HG03439 (cell line): ENCODE measurements around the gene AKAP1.

Experiments used
- ATAC-seq: cut with Tn5 transposase; IDR thresholded peaks from one replicate; pipeline ENCODE4 v1.9.1; 2021; ENCODE audit warnings: mild to moderate bottlenecking, moderate library complexity; ENCODE audit not compliant: unreplicated experiment

The AKAP1 gene

DNA sequence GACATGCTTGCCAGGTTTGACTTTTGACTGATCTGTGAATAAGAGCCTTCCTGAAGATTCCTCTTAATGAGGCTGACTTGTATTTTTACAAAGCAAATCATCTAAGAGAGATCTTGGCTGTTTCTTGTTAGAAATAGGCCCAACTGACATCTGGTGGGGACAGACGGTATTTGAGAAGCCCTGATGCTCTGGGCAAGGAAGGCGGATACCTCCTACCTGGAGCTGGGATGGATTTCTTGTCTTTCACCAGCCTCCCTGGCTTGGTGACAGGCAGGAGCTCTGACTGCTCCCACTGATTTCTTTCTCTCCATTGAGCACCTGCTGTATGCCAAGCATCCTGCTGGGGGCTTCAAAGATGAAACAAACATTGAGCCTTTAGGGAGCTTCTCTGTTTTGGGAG lies 40.4 kb downstream of the AKAP1 start:
- ATAC-seq: no peak

- no peak for ATAC-seq
Measured at GRCh38 chr17:57125866-57126265, 40.8 kb downstream of the AKAP1 start.

GRCh38 chr17:57130708-57131461 lies 45.8 kb downstream of the AKAP1 start:
- ATAC-seq: no peak

DNA sequence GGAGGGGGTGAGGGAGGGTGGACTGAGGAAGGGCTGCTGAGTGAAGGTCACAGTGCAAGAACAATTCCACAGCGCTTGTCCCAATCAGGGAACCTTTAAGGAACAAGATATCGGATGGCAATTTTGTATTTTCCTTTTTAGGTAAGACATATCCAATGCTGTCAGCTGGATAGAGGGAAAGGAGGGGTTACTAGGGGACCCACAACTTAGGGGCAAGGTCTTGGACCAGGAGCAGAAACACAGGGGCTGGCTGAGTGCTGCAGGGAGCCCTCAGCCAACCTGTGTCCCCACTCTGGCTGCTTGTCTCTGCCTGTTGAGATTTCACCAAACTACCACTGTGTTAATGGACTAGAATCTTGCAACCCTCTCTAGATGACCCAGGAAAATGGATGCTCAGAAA lies 47.6 kb downstream of the AKAP1 start:
- ATAC-seq: no peak

DNA sequence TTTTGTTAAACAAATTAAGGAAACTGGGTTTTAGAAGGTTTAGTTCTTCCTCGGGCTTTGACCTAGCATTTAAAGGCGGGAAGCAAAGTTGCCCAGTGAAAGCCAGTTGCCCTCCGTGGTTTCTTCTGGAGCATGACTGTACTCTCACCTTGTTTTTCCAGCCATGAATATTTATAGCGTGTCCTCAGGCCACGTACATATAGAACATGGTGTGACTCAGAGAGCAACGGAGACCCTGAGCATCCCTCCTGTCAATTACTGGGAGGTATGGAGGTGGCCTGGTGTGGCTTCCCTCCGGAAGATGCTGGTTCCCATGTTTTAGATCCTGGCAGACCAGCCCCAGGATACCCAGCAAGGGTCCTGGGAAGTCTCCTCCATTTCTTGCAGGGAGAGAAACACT lies 48.4 kb downstream of the AKAP1 start:
- no peak for ATAC-seq

GRCh38 chr17:57135026-57135788 lies 50.2 kb downstream of the AKAP1 start:
- ATAC-seq: no peak

GRCh38 chr17:57135789-57136291 lies 50.8 kb downstream of the AKAP1 start:
- ATAC-seq: no peak

DNA sequence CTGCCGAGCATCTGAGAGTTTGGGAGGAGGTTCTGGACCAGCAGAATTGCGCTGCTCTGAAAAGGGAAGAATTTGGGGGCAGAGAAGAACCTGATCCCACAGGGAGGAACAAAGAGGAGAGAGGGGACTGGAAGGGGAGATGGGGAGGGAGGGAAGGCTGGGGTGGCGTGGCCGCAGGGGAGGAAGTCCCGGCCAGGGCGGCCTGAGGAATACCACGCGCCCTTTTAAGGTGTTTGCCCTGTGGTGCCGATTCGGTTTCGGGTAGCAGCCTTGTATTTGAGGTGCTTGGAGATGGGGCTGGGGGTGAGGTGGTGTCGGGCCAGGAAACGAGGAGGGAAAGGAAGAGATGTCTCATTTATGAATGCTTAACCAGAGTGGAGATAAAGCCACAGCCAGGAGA lies 51.3 kb downstream of the AKAP1 start:
- no peak for ATAC-seq

DNA sequence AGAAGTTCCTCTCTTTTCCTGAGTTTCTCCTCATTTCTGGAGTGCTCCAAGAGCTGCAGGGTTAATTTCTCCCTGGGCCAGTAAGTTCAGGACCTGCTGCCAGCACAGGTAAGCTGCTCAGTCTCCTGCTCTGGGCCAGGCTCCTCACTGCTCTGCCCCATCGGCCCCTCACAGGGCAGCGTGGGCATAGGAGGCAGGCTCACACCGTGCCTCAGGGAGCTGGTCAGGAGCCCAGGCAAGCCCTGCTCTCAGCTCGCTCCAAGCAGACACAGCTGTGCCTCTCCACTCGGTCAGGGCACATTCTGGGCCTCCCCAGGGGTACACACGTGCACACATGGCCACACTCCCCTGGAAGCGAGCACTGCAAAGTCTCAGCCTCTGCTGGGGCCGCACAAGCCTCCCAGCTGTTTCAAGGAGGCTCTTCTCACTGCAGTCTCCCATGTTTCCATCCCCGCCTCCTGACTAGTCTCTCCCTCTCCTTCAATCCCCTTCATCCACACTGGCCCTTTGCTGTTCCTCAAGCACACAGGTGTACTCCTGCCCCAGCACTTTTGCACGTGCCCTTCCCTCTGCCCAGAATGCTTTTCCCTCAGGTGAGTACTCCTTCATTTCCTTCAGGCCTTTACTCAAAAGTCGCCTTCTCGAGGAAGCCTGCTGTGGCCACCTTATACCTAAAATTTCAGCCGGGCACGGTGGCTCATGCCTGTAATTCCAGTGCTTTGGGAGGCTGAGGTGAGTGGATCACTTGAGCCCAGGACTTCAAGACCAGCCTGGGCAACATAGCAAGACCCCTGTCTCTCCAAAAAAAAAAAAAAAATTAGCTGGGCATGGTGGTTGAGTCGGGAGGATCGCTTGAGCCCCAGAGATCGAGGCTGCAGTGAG lies 53.2 kb downstream of the AKAP1 start:
- no peak for ATAC-seq

DNA sequence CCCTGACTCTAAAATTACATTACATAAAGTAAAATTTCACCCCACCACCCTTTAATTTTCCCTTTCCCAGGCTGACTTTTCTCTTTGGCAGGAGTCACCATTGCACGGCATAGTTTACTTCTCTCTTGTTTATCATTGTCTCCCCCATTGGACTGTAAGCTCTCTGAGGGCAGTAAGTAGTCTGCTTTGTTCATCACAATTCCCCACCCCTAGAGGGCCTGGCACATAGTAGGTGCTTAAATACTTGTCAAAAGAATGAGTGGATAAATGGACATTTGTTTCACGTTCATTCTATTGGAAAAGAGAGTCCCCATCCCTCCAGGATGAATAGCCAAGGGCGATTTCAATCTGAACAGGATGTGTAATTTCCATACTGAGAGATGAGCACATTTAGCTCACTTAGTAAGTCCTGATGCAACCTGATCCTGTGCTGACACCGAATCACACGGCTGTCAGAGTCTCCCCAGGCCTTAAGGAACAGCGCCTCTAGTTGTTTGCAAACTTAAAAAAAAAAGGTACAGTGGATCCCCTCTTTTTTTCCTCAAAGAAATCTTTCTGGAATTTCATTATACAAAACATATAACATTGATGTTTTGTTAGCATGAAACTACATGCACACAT lies 54.0 kb downstream of the AKAP1 start:
- no peak for ATAC-seq

GRCh38 chr17:57140316-57140715 lies 55.3 kb downstream of the AKAP1 start:
- no peak for ATAC-seq

DNA sequence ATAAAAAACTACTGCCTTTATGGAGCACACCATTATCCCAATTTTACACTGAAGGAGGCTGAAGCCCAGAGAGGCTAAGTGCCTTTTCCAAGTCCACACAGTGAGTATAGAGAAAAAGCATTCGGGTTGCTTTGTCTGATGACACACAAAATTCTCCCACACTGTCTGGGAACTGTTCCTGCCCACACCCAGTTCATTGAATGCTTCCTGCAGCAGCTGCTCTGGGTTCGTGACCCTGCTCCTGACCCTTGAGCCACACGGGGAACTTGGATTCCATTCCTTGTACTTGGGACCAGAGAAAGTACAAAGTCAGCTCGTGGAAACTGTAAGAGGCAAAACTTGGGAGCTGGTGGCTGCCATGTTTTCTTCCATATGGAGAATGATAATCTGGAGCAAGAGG lies 57.9 kb downstream of the AKAP1 start:
- no peak for ATAC-seq

- no peak for ATAC-seq
Measured at GRCh38 chr17:57143361-57143760, 58.3 kb downstream of the AKAP1 start.

DNA sequence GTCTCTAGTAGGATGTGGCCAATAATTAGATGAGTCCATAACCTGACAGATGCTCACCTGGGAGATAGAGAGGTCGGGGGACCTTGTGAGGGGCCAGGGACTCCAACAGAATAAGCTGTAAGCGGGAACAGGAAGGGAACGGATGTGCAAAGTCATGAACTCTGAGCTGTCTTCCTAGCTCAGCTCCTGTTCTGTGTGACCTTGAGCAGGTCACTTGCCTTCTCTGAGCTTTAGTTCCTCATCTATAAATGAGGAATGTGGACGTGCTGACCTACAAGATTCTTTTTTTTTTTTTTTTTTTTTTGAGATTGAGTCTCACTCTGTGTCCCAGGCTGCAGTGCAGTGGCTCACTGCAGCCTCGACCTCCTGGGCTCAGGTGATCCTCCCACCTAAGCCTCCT lies 58.9 kb downstream of the AKAP1 start:
- ATAC-seq: no peak

- no peak for ATAC-seq
Measured at GRCh38 chr17:57144567-57144966, 59.5 kb downstream of the AKAP1 start.

GRCh38 chr17:57145347-57145746 lies 60.3 kb downstream of the AKAP1 start:
- ATAC-seq: no peak

- no peak for ATAC-seq
Measured at GRCh38 chr17:57146273-57146672, 61.2 kb downstream of the AKAP1 start.

DNA sequence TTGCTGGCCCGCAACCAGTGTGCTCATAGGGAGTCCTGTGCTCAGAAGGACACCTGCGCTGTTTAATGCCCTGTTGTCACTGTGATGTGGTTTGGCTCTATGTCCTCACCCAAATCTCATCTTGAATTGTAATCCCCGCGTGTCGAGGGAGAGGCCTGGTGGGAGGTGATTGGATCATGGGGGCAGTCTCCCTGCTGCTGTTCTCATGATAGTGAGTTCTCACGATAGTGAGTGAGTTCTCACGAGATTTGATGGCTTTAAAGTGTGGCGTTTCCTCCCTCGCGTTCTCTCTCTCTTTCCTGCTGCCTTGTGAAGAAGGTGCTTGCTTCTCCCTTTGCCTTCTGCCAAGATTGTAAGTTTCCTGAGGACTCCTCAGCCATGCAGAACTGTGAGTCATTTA lies 66.8 kb downstream of the AKAP1 start:
- ATAC-seq: no peak

- ATAC-seq: no peak
Measured at GRCh38 chr17:57152967-57153528, 68.0 kb downstream of the AKAP1 start.

DNA sequence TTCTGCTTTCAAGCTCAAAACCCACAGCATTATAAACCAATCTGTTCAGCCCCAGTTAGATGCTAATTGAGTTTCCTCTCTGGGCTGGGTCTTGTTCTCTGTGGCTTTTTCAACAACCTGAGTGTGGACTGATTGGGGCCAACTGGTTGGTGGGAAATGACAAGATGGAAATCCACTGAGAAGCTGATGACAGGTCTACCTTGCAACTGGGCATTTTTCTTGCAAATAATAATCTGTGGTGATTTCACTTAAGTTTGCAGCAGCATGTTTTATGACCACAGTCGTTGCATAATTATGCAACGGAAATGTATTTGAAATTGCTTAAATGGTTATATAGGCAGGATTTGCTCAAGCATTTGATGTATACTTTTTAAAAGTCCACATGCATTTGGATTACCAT lies 69.9 kb downstream of the AKAP1 start:
- ATAC-seq: no peak

GRCh38 chr17:57158325-57158724 lies 73.3 kb downstream of the AKAP1 start:
- no peak for ATAC-seq
